ENCODE data around the gene SLC11A2.

The SLC11A2 gene

GRCh38 chr12:51047655-51048540 lies 21.7 kb upstream of the SLC11A2 start, which contains the start of gene LETMD1:
LETMD1 (plus strand) TSS chr12:51048327; CDS start chr12:51048357, 30 bp downstream.
- no peaks in the 10 kb centered on the region for H3K9me3 Mint-ChIP-seq

GRCh38 chr12:51036279-51036678 lies 10.1 kb upstream of the SLC11A2 start:
- Mint-ChIP-seq H3K4me3 (no peak overlapping the region), H3K4me1 (ENCODE audit: low read depth) (peaks cover 3% of the 10 kb centered on the region), H3K36me3 (ENCODE audit: low read depth) (no peaks in the 10 kb centered on the region), H3K27me3 (no peaks in the 10 kb centered on the region), H3K27ac (no peak overlapping the region), H3K9me3 (no peaks in the 10 kb centered on the region)
- DNase-seq: no peak

More at GRCh38 chr12:51047655-51048540, 21.7 kb upstream of the SLC11A2 start, which contains the start of gene LETMD1:
- Mint-ChIP-seq H3K4me3 (peak within 1 kb of the TSS; percentile 99), H3K36me3 (ENCODE audit: low read depth) (peaks cover 44% of the 10 kb centered on the region), H3K27me3 (no peaks in the 10 kb centered on the region), H3K27ac (peak within 1 kb of the TSS; percentile 96), H3K4me1 (ENCODE audit: low read depth) (peaks cover 41% of the 10 kb centered on the region)
- peak; percentile 94 for DNase-seq

GRCh38 chr12:51033457-51034089 lies 7.4 kb upstream of the SLC11A2 start:
- Mint-ChIP-seq H3K27me3 (no peaks in the 10 kb centered on the region), H3K36me3 (ENCODE audit: low read depth) (no peaks in the 10 kb centered on the region), H3K9me3 (no peaks in the 10 kb centered on the region), H3K4me3 (no peak overlapping the region), H3K27ac (no peak overlapping the region), H3K4me1 (ENCODE audit: low read depth) (peaks cover 3% of the 10 kb centered on the region)
- DNase-seq: no peak

- H3K27ac Mint-ChIP-seq: no peak overlapping the region
- no peaks in the 10 kb centered on the region for H3K9me3 Mint-ChIP-seq
- no peak for DNase-seq
- no peak overlapping the region for H3K4me3 Mint-ChIP-seq
- no peaks in the 10 kb centered on the region for H3K27me3 Mint-ChIP-seq
- no peaks in the 10 kb centered on the region for H3K36me3 Mint-ChIP-seq (ENCODE audit: low read depth)
- peaks cover 2% of the 10 kb centered on the region for H3K4me1 Mint-ChIP-seq (ENCODE audit: low read depth)
These were observed 6.9 kb upstream of the SLC11A2 start for GRCh38 chr12:51033048-51033447.

GRCh38 chr12:51028813-51029150 lies 2.6 kb upstream of the SLC11A2 start:
- Mint-ChIP-seq H3K4me1 (ENCODE audit: low read depth) (peaks cover 30% of the 10 kb centered on the region), H3K4me3 (no peak overlapping the region), H3K27me3 (no peaks in the 10 kb centered on the region), H3K36me3 (ENCODE audit: low read depth) (peaks cover 20% of the 10 kb centered on the region), H3K27ac (no peak overlapping the region), H3K9me3 (no peaks in the 10 kb centered on the region)
- no peak for DNase-seq

- H3K9me3 Mint-ChIP-seq: no peaks in the 10 kb centered on the region
- peak overlapping the region; percentile 14 for H3K4me3 Mint-ChIP-seq
- no peaks in the 10 kb centered on the region for H3K27me3 Mint-ChIP-seq
- peaks cover 35% of the 10 kb centered on the region for H3K4me1 Mint-ChIP-seq (ENCODE audit: low read depth)
- H3K27ac Mint-ChIP-seq: peak overlapping the region; percentile 98
- peaks cover 25% of the 10 kb centered on the region for H3K36me3 Mint-ChIP-seq (ENCODE audit: low read depth)
- DNase-seq: no peak
These were observed 2.1 kb upstream of the SLC11A2 start for GRCh38 chr12:51028126-51028812.

- H3K36me3 Mint-ChIP-seq (ENCODE audit: low read depth): peaks cover 29% of the 10 kb centered on the region
- peak overlapping the region; percentile 92 for H3K4me3 Mint-ChIP-seq
- H3K27me3 Mint-ChIP-seq: no peaks in the 10 kb centered on the region
- peak overlapping the region; percentile 98 for H3K27ac Mint-ChIP-seq
- H3K4me1 Mint-ChIP-seq (ENCODE audit: low read depth): peaks cover 41% of the 10 kb centered on the region
- DNase-seq: no peak
- H3K9me3 Mint-ChIP-seq: no peaks in the 10 kb centered on the region
These were observed 1.2 kb upstream of the SLC11A2 start for GRCh38 chr12:51027342-51027835.

GRCh38 chr12:51025338-51025835 lies 797 bp downstream of the SLC11A2 start:
- Mint-ChIP-seq H3K9me3 (no peaks in the 10 kb centered on the region), H3K4me3 (peak overlapping the region; percentile 92), H3K27me3 (no peaks in the 10 kb centered on the region), H3K27ac (peak overlapping the region; percentile 98), H3K4me1 (ENCODE audit: low read depth) (peaks cover 60% of the 10 kb centered on the region), H3K36me3 (ENCODE audit: low read depth) (peaks cover 43% of the 10 kb centered on the region)
- no peak for DNase-seq

- DNase-seq: no peak
- H3K27ac Mint-ChIP-seq: peak overlapping the region; percentile 98
- peaks cover 71% of the 10 kb centered on the region for H3K4me1 Mint-ChIP-seq (ENCODE audit: low read depth)
- no peaks in the 10 kb centered on the region for H3K9me3 Mint-ChIP-seq
- H3K36me3 Mint-ChIP-seq (ENCODE audit: low read depth): peaks cover 50% of the 10 kb centered on the region
- no peaks in the 10 kb centered on the region for H3K27me3 Mint-ChIP-seq
- peak overlapping the region; percentile 92 for H3K4me3 Mint-ChIP-seq
These were observed 2.4 kb downstream of the SLC11A2 start for GRCh38 chr12:51023625-51024382.

- DNase-seq: no peak
- H3K4me3 Mint-ChIP-seq: peak overlapping the region; percentile 42
- H3K27me3 Mint-ChIP-seq: no peaks in the 10 kb centered on the region
- peak overlapping the region; percentile 68 for H3K27ac Mint-ChIP-seq
- H3K9me3 Mint-ChIP-seq: no peaks in the 10 kb centered on the region
- H3K4me1 Mint-ChIP-seq (ENCODE audit: low read depth): peaks cover 65% of the 10 kb centered on the region
- H3K36me3 Mint-ChIP-seq (ENCODE audit: low read depth): peaks cover 54% of the 10 kb centered on the region
These were observed 4.5 kb downstream of the SLC11A2 start for GRCh38 chr12:51021694-51022093.

- no peak for DNase-seq
- peaks cover 62% of the 10 kb centered on the region for H3K4me1 Mint-ChIP-seq (ENCODE audit: low read depth)
- no peaks in the 10 kb centered on the region for H3K27me3 Mint-ChIP-seq
- no peaks in the 10 kb centered on the region for H3K9me3 Mint-ChIP-seq
- H3K36me3 Mint-ChIP-seq (ENCODE audit: low read depth): peaks cover 49% of the 10 kb centered on the region
- H3K4me3 Mint-ChIP-seq: no peak overlapping the region
- H3K27ac Mint-ChIP-seq: peak overlapping the region; percentile 63
These were observed 5.6 kb downstream of the SLC11A2 start for GRCh38 chr12:51020448-51021182.

GRCh38 chr12:51019927-51020326 lies 6.3 kb downstream of the SLC11A2 start:
- no peak for DNase-seq
- no peaks in the 10 kb centered on the region for H3K27me3 Mint-ChIP-seq
- peaks cover 62% of the 10 kb centered on the region for H3K4me1 Mint-ChIP-seq (ENCODE audit: low read depth)
- H3K27ac Mint-ChIP-seq: no peak overlapping the region
- peaks cover 43% of the 10 kb centered on the region for H3K36me3 Mint-ChIP-seq (ENCODE audit: low read depth)
- no peaks in the 10 kb centered on the region for H3K9me3 Mint-ChIP-seq
- no peak overlapping the region for H3K4me3 Mint-ChIP-seq

- H3K9me3 Mint-ChIP-seq: no peaks in the 10 kb centered on the region
These were observed 7.2 kb downstream of the SLC11A2 start for GRCh38 chr12:51018956-51019355.

More at GRCh38 chr12:51018956-51019355, 7.2 kb downstream of the SLC11A2 start:
- DNase-seq: no peak
- no peaks in the 10 kb centered on the region for H3K27me3 Mint-ChIP-seq
- peaks cover 52% of the 10 kb centered on the region for H3K4me1 Mint-ChIP-seq (ENCODE audit: low read depth)
- no peak overlapping the region for H3K4me3 Mint-ChIP-seq
- peaks cover 35% of the 10 kb centered on the region for H3K36me3 Mint-ChIP-seq (ENCODE audit: low read depth)
- H3K27ac Mint-ChIP-seq: no peak overlapping the region
